Fibroblast of mammary gland (primary cell): Measurements from ENCODE around the gene CD164.

Experiments
- DNase-seq: peaks from one replicate; pipeline ENCODE4 v3.0.0-alpha.2; 2010; ENCODE audit warnings: low read depth
- H3K4me3 ChIP-seq: 2 replicates; pipeline ENCODE4 v1.5.1; 2011; ENCODE audit warnings: low read depth, mild to moderate bottlenecking, low read length, moderate library complexity; ENCODE audit not compliant: control insufficient read depth
- CTCF ChIP-seq: conservative IDR thresholded peaks from 2 replicates; pipeline ENCODE4 v1.5.1; 2011; ENCODE audit warnings: low read depth, low read length, inconsistent platforms; ENCODE audit not compliant: control insufficient read depth, insufficient read depth

CD164 gene

GRCh38 chr6:109347779-109348178 is 34.5 kb downstream of the CD164 start:
- TF ChIP-seq CTCF = no peak
- no peak overlapping the region for H3K4me3 ChIP-seq
- no peak for DNase-seq

GRCh38 chr6:109345986-109346385 is 36.3 kb downstream of the CD164 start:
- no peak overlapping the region for H3K4me3 ChIP-seq
- DNase-seq = no peak
- TF ChIP-seq CTCF = no peak

- no peak for TF ChIP-seq CTCF
- H3K4me3 ChIP-seq = no peak overlapping the region
- DNase-seq = no peak
Observed at GRCh38 chr6:109344226-109344625, 38.0 kb downstream of the CD164 start.

- DNase-seq = no peak
- no peak overlapping the region for H3K4me3 ChIP-seq
Observed at GRCh38 chr6:109343518-109343917, 38.7 kb downstream of the CD164 start.

GRCh38 chr6:109342911-109343310 is 39.4 kb downstream of the CD164 start:
- DNase-seq = no peak
- TF ChIP-seq CTCF = no peak
- H3K4me3 ChIP-seq = no peak overlapping the region

More at GRCh38 chr6:109343518-109343917, 38.7 kb downstream of the CD164 start:
- TF ChIP-seq CTCF = no peak

GRCh38 chr6:109342506-109342905 is 39.8 kb downstream of the CD164 start:
- DNase-seq = no peak
- no peak overlapping the region for H3K4me3 ChIP-seq
- no peak for TF ChIP-seq CTCF

GRCh38 chr6:109340811-109341210 is 41.5 kb downstream of the CD164 start:
- DNase-seq = no peak
- H3K4me3 ChIP-seq = no peak overlapping the region
- no peak for TF ChIP-seq CTCF
